ENCODE results near the gene RMND1. TPM values are rescaled to one million over a fixed set of nuclear protein-coding genes. Genes with fewer than 3 reads are reported as not detected.

The RMND1 gene
- total and polyA plus RNA-seq, 2 of the 13 experiments (the other 11 are each of a cell fraction or from before 2014, with no cell fraction given) = 34.0 to 72.5 TPM

- no peak for TF ChIP-seq ATM (IDR thresholded peaks at IDR 0.05; ENCODE audit: borderline replicate concordance)
- TF ChIP-seq, protein P1, sequence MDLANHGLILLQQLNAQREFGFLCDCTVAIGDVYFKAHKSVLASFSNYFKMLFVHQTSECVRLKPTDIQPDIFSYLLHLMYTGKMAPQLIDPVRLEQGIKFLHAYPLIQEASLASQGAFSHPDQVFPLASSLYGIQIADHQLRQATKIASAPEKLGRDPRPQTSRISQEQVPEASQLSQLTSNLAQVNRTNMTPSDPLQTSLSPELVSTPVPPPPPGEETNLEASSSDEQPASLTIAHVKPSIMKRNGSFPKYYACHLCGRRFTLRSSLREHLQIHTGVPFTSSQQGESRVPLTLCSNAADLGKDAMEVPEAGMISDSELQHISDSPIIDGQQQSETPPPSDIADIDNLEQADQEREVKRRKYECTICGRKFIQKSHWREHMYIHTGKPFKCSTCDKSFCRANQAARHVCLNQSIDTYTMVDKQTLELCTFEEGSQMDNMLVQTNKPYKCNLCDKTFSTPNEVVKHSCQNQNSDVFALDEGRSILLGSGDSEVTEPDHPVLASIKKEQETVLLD (CRISPR knock-in tag; IDR thresholded peaks at IDR 0.05; ENCODE audit: low read depth) = no peak; the same call in 1 of the 2 replicates
- TF ChIP-seq ZNF737 (CRISPR knock-in tag; IDR thresholded peaks at IDR 0.05; ENCODE audit: borderline replicate concordance) = no peak
- no peak for TF ChIP-seq ZIK1 (CRISPR knock-in tag; IDR thresholded peaks at IDR 0.05; ENCODE audit: borderline replicate concordance, low read depth)
- peak; percentile 83; the same call in 1 of the 2 replicates for TF ChIP-seq ZC3H13 (CRISPR knock-in tag; IDR thresholded peaks at IDR 0.05)
- TF ChIP-seq, protein P2, sequence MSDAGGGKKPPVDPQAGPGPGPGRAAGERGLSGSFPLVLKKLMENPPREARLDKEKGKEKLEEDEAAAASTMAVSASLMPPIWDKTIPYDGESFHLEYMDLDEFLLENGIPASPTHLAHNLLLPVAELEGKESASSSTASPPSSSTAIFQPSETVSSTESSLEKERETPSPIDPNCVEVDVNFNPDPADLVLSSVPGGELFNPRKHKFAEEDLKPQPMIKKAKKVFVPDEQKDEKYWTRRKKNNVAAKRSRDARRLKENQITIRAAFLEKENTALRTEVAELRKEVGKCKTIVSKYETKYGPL (CRISPR knock-in tag; IDR thresholded peaks at IDR 0.05) = no peak
- TF ChIP-seq ZNF781 (CRISPR knock-in tag; IDR thresholded peaks at IDR 0.05; ENCODE audit: borderline replicate concordance, not compliant biosample characterization) = no peak
- no peak for TF ChIP-seq BRD4 (CRISPR knock-in tag; IDR thresholded peaks at IDR 0.05)
- TF ChIP-seq TAF1 (CRISPR knock-in tag; IDR thresholded peaks at IDR 0.05) = no peak
- no peak for TF ChIP-seq SP140L (CRISPR knock-in tag; IDR thresholded peaks at IDR 0.05; ENCODE audit: borderline replicate concordance)
- TF ChIP-seq, protein P3, sequence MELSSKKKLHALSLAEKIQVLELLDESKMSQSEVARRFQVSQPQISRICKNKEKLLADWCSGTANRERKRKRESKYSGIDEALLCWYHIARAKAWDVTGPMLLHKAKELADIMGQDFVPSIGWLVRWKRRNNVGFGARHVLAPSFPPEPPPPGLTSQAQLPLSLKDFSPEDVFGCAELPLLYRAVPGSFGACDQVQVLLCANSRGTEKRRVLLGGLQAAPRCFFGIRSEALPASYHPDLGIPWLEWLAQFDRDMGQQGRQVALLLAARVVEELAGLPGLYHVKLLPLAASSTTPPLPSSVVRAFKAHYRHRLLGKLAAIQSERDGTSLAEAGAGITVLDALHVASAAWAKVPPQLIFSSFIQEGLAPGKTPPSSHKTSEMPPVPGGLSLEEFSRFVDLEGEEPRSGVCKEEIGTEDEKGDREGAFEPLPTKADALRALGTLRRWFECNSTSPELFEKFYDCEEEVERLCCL (CRISPR knock-in tag; IDR thresholded peaks at IDR 0.05; ENCODE audit: borderline replicate concordance) = no peak
- no peak for TF ChIP-seq TRIM24 (CRISPR knock-in tag; IDR thresholded peaks at IDR 0.05)
- no peak for TF ChIP-seq MED8 (CRISPR knock-in tag; IDR thresholded peaks at IDR 0.05; ENCODE audit: insufficient replicate concordance)
- TF ChIP-seq, protein P4, sequence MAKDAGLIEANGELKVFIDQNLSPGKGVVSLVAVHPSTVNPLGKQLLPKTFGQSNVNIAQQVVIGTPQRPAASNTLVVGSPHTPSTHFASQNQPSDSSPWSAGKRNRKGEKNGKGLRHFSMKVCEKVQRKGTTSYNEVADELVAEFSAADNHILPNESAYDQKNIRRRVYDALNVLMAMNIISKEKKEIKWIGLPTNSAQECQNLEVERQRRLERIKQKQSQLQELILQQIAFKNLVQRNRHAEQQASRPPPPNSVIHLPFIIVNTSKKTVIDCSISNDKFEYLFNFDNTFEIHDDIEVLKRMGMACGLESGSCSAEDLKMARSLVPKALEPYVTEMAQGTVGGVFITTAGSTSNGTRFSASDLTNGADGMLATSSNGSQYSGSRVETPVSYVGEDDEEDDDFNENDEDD (CRISPR knock-in tag; IDR thresholded peaks at IDR 0.05; ENCODE audit: borderline replicate concordance) = peak; percentile 58; the same call in 1 of the 2 replicates
- no peak for TF ChIP-seq ZNF335 (CRISPR knock-in tag; IDR thresholded peaks at IDR 0.05)
- no peak for TF ChIP-seq MEIS2 (CRISPR knock-in tag; IDR thresholded peaks at IDR 0.05)
- TF ChIP-seq ZNF549 (CRISPR knock-in tag; IDR thresholded peaks at IDR 0.05) = no peak
- TF ChIP-seq FOSL2 (CRISPR knock-in tag; IDR thresholded peaks at IDR 0.05) = peak; percentile 79
- TF ChIP-seq HNF4G (IDR thresholded peaks at IDR 0.05; ENCODE audit: borderline replicate concordance, low read depth, low read length) = no peak
- no peak; the same call in 1 of the 2 replicates for TF ChIP-seq HNF4G (CRISPR knock-in tag; IDR thresholded peaks at IDR 0.05; ENCODE audit: borderline replicate concordance, low read depth)
- TF ChIP-seq ZNF878 (CRISPR knock-in tag; IDR thresholded peaks at IDR 0.05) = peak; percentile 72
- no peak for TF ChIP-seq PRPF4 (IDR thresholded peaks at IDR 0.05; ENCODE audit: low read depth, low read length, poor library complexity, severe bottlenecking)
- no peak for TF ChIP-seq NCOA1 (CRISPR knock-in tag; IDR thresholded peaks at IDR 0.05)
Measured at GRCh38 chr6:151391471-151392413, 60.2 kb downstream of the RMND1 start, which contains the start of gene ZBTB2 (continued).

All from HepG2 (cell line).